ENCODE data around the gene OR51B4.
"Not testable (repeated sequence)": the region's sequence is repeated elsewhere in the genome, so short reads cannot be mapped to it uniquely, and the experiment has no call there.

Gene OR51B4

GRCh38 chr11:5274395-5274794 is 27.4 kb downstream of the OR51B4 start:
- no peak overlapping the region for H3K4me3 ChIP-seq (ENCODE audit: low read depth, low read length)

DNA sequence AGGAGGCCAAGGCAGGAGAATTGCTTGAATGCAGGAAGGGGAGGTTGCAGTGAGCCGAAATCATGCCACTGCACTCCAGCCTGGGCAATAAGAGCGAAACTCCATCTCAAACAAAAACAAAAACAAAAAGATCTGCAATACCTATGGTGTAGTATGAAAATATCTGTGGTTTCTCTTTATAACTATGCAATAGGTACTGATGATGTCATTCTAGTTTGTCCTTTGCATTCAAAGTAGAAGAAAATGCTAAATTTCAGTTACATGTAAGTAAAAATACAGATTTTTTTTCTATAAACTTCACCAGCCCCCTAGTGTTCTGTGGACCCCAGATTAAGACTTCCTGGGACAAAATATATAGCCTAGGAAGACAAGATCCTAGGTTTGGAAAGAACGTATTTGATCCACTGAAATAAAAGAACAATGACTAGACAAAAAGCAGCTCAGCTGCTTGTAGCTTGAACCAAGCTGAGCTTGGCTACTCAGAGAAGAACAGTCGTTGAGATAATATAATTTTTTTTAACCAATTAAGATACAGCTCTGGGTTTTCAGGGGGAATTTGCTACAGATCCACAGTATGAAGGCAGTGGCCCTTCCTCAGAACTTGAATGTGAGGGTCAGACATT is 29.2 kb downstream of the OR51B4 start:
- H3K4me3 ChIP-seq (ENCODE audit: low read depth, low read length): no peak overlapping the region

- H3K4me3 ChIP-seq (ENCODE audit: low read depth, low read length): no peak within 1 kb of the TSS
Observed at GRCh38 chr11:5269715-5270147, 32.0 kb downstream of the OR51B4 start, which contains the start of gene HBE1. Gene HBE1, minus strand, starts transcription at chr11:5269945. Its CDS starts 55 bp downstream, at chr11:5269890.

DNA sequence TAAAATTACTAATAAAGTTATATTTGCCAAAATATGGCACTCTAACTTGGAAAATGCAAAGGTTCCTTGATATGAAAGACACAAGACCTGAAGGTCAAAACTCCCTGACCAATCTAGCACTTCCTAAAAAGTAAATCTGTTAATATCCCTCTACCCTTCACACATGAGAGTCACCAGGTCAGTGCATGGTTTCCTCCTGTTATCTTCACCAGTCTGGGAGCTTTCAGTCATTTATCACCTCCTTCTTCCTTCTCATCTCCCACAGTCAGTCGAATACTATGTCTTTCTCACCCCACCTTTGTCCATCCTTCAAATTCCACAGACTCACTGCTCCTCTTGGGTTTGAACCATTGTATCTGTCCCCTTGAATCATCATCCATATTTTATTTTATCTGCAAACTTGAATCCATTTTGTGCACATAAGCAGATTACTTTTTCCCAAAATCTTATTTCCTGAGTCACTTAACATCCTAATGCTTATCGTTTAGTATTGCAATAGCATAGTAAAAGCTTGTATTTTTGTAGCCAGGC is 34.6 kb downstream of the OR51B4 start:
- H3K4me3 ChIP-seq (ENCODE audit: low read depth, low read length): no peak overlapping the region

- H3K4me3 ChIP-seq (ENCODE audit: low read depth, low read length): no peak overlapping the region
Observed at GRCh38 chr11:5266609-5267008, 35.1 kb downstream of the OR51B4 start.

DNA sequence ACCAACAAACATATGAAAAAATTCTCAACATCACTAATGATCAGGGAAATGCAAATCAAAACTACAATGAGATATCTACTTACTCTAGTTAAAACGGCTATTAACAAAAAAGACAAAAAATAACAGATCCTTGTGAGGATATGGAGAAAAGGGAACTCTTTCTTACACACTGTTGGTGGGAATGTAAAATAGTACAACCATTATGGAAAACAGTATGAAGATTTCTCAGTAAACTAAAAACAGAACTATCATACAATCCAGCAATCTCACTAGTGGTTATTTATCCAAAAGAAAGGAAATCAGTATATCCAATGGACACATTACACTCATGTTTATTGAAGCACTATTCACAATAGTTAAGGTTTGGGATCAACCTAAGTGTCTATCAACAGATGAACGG is 35.9 kb downstream of the OR51B4 start:
- H3K4me3 ChIP-seq (ENCODE audit: low read depth, low read length): no peak overlapping the region

DNA sequence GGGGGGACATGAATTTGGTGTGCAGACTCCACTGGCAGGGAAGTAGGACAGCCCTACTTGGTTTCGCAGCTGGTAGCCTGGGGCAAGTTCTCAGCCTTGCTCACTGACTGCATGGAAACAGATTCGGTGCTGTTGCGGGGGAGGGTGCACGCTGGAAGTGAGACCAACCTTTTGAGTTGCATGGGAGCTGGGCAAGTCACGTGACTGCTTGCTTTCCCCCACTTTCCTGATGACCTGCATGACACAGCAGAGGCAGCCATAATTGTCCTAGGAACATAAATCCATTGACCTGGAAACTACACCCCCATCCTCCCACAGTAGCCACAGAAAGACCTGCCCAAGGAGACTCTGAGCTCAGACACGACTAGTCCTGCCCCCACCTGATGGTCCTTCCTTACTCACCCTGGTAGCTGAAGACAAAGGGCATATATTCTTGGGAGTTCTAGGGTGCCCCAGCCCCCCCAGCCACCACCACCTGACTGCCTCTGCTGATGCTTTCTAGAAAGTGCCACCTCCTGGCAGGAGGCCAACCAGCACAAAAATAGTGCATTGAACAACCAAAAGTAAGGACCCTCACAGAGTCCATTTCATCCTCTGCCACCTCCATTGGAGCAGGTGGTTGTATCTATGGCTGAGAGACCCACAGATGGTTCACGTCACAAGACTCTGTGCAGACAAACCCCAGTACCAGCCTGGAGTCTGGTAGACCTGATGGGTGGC is 43.0 kb downstream of the OR51B4 start:
- H3K4me3 ChIP-seq (ENCODE audit: low read depth, low read length): no peak overlapping the region

DNA sequence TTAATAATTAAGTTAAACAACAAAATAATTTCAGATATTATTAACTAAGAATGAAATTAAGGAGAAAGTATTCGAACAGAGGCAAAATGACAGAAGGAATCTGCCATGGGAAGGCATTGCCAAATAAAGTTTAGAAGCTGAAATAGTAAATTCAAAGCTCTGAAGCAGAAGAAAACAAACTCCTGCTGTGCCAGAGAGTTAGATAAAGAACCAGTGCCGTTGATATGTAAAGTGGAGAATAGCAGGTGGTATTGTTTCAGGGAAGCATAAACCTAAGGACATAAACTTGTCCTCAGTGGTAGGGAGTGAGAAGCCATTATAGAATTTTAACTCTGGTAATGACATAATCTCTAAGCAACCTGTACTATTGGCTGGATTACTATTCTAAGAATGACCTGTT is 44.5 kb downstream of the OR51B4 start:
- H3K4me3 ChIP-seq (ENCODE audit: low read depth, low read length): no peak overlapping the region

GRCh38 chr11:5254646-5255413 is 46.9 kb downstream of the OR51B4 start, which contains the start of gene HBG2:
Gene HBG2, minus strand, starts transcription at chr11:5254781. Its CDS starts 53 bp downstream, at chr11:5254728.
- H3K4me3 ChIP-seq (ENCODE audit: low read depth, low read length): not testable (repeated sequence)

GRCh38 chr11:5254023-5254422 is 47.7 kb downstream of the OR51B4 start:
- H3K4me3 ChIP-seq (ENCODE audit: low read depth, low read length): not testable (repeated sequence)

DNA sequence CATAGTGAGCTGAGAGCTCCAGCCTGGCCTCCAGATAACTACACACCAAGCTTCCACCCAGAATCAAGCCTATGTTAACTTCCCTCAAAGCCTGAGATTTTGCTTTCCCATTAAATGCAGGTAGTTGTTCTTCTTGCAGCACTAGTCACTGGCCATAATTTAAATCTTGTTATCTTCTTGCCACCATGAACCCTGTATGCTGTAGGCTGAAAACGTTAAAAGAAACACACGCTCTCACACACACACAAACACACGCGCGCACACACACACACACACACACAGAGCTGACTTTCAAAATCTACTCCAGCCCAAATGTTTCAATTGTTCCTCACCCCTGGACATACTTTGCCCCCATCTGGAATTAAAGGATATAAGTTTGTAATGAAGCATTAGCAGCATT is 48.3 kb downstream of the OR51B4 start:
- not testable (repeated sequence) for H3K4me3 ChIP-seq (ENCODE audit: low read depth, low read length)

GRCh38 chr11:5252919-5253265 is 48.9 kb downstream of the OR51B4 start:
- H3K4me3 ChIP-seq (ENCODE audit: low read depth, low read length): no peak overlapping the region

GRCh38 chr11:5252192-5252918 is 49.4 kb downstream of the OR51B4 start:
- H3K4me3 ChIP-seq (ENCODE audit: low read depth, low read length): no peak overlapping the region

DNA sequence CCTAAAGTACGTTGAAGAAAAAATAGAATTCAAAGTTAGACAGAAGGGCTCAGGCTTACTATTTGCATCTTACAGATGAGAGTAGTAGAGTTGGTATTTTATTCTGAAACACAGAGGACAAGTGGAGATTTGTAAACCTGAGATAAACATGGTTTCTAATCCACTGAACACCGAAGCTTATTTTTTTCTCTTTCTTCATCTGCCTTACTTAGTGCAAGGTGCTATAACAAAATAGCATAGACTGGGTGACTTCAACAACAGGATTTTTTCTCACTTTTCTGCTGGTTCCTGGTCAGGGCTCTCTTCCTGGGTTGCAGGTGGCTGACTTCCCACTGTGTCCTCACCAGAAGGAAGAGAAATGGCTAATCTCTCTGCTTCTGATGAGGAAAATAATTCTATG is 50.0 kb downstream of the OR51B4 start:
- no peak overlapping the region for H3K4me3 ChIP-seq (ENCODE audit: low read depth, low read length)

All from iPS-11a (cell line).